Liver (tissue), 2 donors: ENCODE measurements around the gene TTBK1.

Source experiments
- CTCF ChIP-seq: fragments of 150-350 bp; IDR thresholded peaks from 2 replicates; pipeline ENCODE4 v1.5.1; 2017; ENCODE audit warnings: improper control_type of control experiment, low read depth, low read length; ENCODE audit not compliant: missing input control
- MAX ChIP-seq: IDR thresholded peaks from 2 replicates; pipeline ENCODE4 v1.6.1; 2016; ENCODE audit warnings: antibody characterized with exemption
- donor health status: healthy.

- TF ChIP-seq MAX (no peak), CTCF (no peak)
Measured at GRCh38 chr6:43219119-43219518, 24.2 kb upstream of the TTBK1 start.
